HG03095 (cell line): ENCODE measurements around the gene RCCD1.

Experiments
- ATAC-seq: cut with Tn5 transposase; IDR thresholded peaks from one replicate; pipeline ENCODE4 v1.9.1; 2021; ENCODE audit warnings: moderate library complexity; ENCODE audit not compliant: unreplicated experiment

The RCCD1 gene

DNA sequence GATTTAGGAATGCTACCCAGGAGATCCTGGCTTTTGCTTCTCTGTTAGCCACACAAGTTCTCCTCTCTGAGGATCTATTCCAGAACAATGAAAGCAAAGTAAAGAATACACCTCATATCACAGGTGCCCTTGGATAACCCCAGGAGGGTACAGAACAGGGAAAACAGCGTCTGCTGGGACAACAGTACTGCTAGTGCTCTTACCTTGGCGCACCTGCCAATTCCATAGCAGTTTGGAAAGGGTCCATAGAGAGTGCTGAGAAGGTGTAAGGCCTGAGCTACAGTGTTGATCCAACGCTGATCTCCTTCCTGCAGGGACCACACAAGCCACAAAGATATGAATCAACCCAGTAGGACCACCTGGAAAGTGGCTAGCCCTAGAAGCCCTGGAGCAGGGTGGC is 52.6 kb downstream of the RCCD1 start:
- no peak for ATAC-seq
